Naive thymus-derived CD4-positive, alpha-beta T cell (primary cell): ENCODE results near the gene TBXAS1. TPM values are rescaled to one million over a fixed set of nuclear protein-coding genes. Genes with fewer than 3 reads are reported as not detected.

Experiments
- ATAC-seq: fragments of 150-1000 bp; cut with Tn5 transposase; 2 replicates; pipeline ENCODE4 v1.10.0; 2021; ENCODE audit warnings: mild to moderate bottlenecking, moderate library complexity
- CTCF ChIA-PET: fragments of 350-600 bp; sonication (Branson Sonifier 250); formaldehyde crosslinking; loops from one replicate; lab custom pipeline; 2021; ENCODE audit warnings: antibody characterized with exemption; lab: Charles Lee
- POLR2A ChIA-PET: fragments of 350-600 bp; sonication (Branson Sonifier 250); formaldehyde crosslinking; loops from one replicate; lab custom pipeline; 2021; ENCODE audit warnings: antibody characterized with exemption, inconsistent platforms; lab: Charles Lee
- DNase-seq, 9 donors: peaks; one replicate each; pipeline versions ENCODE4 v3.0.0 to v3.0.0-alpha.2; 2020 to 2022; ENCODE audit warnings: mixed read lengths in 1 of 9
- H3K27ac ChIP-seq: one replicate; pipeline ENCODE4 v1.7.0; 2013; ENCODE audit warnings: mild to moderate bottlenecking, low read depth, low read length, moderate library complexity
- H3K27me3 ChIP-seq, 2 donors: one replicate each; pipeline ENCODE4 v1.7.0; 2013; ENCODE audit warnings: low read length in 2 of 2, mild to moderate bottlenecking in 2 of 2, moderate library complexity in 2 of 2; ENCODE audit not compliant: control insufficient read depth in 2 of 2, insufficient read depth in 2 of 2
- H3K36me3 ChIP-seq, 3 experiments: 1 replicate in 2 of 3; 2 replicates in 1 of 3; pipeline ENCODE4 v1.7.0; 2013; ENCODE audit warnings: low read length in 3 of 3, mild to moderate bottlenecking in 3 of 3, moderate library complexity in 1 of 3; ENCODE audit not compliant: insufficient read depth in 3 of 3, control insufficient read depth in 2 of 3
- H3K4me1 ChIP-seq, 2 donors: one replicate each; pipeline ENCODE4 v1.7.0; 2013; ENCODE audit warnings: low read length in 2 of 2, mild to moderate bottlenecking in 2 of 2, moderate library complexity in 1 of 2; ENCODE audit not compliant: control insufficient read depth in 2 of 2, insufficient read depth in 2 of 2
- H3K4me3 ChIP-seq: 2 replicates; pipeline ENCODE4 v1.7.0; 2013; ENCODE audit warnings: mild to moderate bottlenecking, low read length
- H3K9me3 ChIP-seq, 3 experiments: 1 replicate in 2 of 3; 2 replicates in 1 of 3; pipeline ENCODE4 v1.7.0; 2013; ENCODE audit warnings: low read length in 3 of 3; ENCODE audit not compliant: control insufficient read depth in 2 of 3
- H3K27ac Mint-ChIP-seq, 9 donors: one replicate each; pipeline ENCODE4 v1.8.0; 2020 to 2022; ENCODE audit warnings: mixed read lengths in 9 of 9, mild to moderate bottlenecking in 8 of 9, moderate library complexity in 5 of 9, inconsistent platforms in 2 of 9
- H3K27me3 Mint-ChIP-seq, 5 donors: one replicate each; pipeline ENCODE4 v1.8.0; 2021 to 2022; ENCODE audit warnings: mixed read lengths in 5 of 5, mild to moderate bottlenecking in 1 of 5
- H3K36me3 Mint-ChIP-seq, 5 donors: one replicate each; pipeline ENCODE4 v1.8.0; 2020 to 2022; ENCODE audit warnings: mixed read lengths in 5 of 5, mild to moderate bottlenecking in 3 of 5, inconsistent platforms in 1 of 5
- H3K4me1 Mint-ChIP-seq, 7 donors: one replicate each; pipeline ENCODE4 v1.8.0; 2020 to 2022; ENCODE audit warnings: mixed read lengths in 7 of 7, mild to moderate bottlenecking in 3 of 7, inconsistent platforms in 1 of 7
- H3K4me3 Mint-ChIP-seq, 10 donors: one replicate each; pipeline ENCODE4 v1.8.0; 2020 to 2022; ENCODE audit warnings: mild to moderate bottlenecking in 10 of 10, mixed read lengths in 10 of 10, moderate library complexity in 6 of 10, inconsistent platforms in 2 of 10
- H3K9me3 Mint-ChIP-seq, 11 donors: one replicate each; pipeline ENCODE4 v1.8.0; 2020 to 2022; ENCODE audit warnings: mixed read lengths in 11 of 11, mild to moderate bottlenecking in 4 of 11, inconsistent platforms in 1 of 11, moderate library complexity in 1 of 11
- intact Hi-C, 2 donors: fragments of 100-400 bp; cut with micrococcal nuclease; formaldehyde crosslinking; loops; one replicate each; pipeline ENCODE4 v1.15.1; 2023
- polyA plus RNA-seq, 2 donors: library from polyadenylated mRNA; unstranded; fragments of 300-500 nt; fragmentation: Illumina TruSeq; gene quantifications; one replicate each; pipeline ENCODE4 v1.2.3, GENCODE V29; 2021
- total RNA-seq, 6 experiments: library from RNA in 5 of 6; stranded (reverse) in 5 of 6; gene quantifications; 1 replicate in 5 of 6; 2 replicates in 1 of 6; pipeline ENCODE4 v1.2.3 and lab custom pipeline; 2021 to 2026

The TBXAS1 gene
- total and polyA plus RNA-seq, 7 experiments from 2014 or later: 1.9 to 70.9 (median 3.2) TPM

GRCh38 chr7:139953229-139953628 lies 124.2 kb downstream of the TBXAS1 start:
- intact Hi-C loops: loop anchor here in 1 of 2 donors (10.0 kb wide), 1 partner anchor 148 kb away; no protein-coding TSS in a partner anchor
- Histone ChIP-seq H3K27me3 (no peaks in the 10 kb centered on the region), H3K4me3 (no peak overlapping the region), H3K36me3 (no peaks in the 10 kb centered on the region), H3K27ac (no peak overlapping the region), H3K9me3 (no peaks in the 10 kb centered on the region), H3K4me1 (no peaks in the 10 kb centered on the region)
- H3K4me3 Mint-ChIP-seq: no peak overlapping the region
- ATAC-seq (no peak), DNase-seq (no peak)
- H3K9me3 Mint-ChIP-seq: peaks cover 0 to 6% (median 0%) of the 10 kb centered on the region in 11 donors
- peaks cover 0 to 4% (median 0%) of the 10 kb centered on the region in 5 donors for H3K36me3 Mint-ChIP-seq
- ChIA-PET POLR2A (no interaction called here), CTCF (interaction anchor here (0.6 kb wide), 1 partner anchor 58 kb away, joined by 3 read pairs; no protein-coding TSS in a partner anchor)
- no peak overlapping the region for H3K27ac Mint-ChIP-seq
- no peaks in the 10 kb centered on the region for H3K4me1 Mint-ChIP-seq
- H3K27me3 Mint-ChIP-seq: peaks cover 0 to 12% (median 0%) of the 10 kb centered on the region in 5 donors

GRCh38 chr7:139955109-139955820 lies 126.2 kb downstream of the TBXAS1 start:
- CTCF ChIA-PET: no interaction called here
- Histone ChIP-seq H3K27ac (no peak overlapping the region), H3K4me1 (no peaks in the 10 kb centered on the region), H3K9me3 (no peaks in the 10 kb centered on the region), H3K27me3 (no peaks in the 10 kb centered on the region), H3K4me3 (no peak overlapping the region), H3K36me3 (no peaks in the 10 kb centered on the region)
- Mint-ChIP-seq H3K9me3 (no peaks in the 10 kb centered on the region), H3K36me3 (no peaks in the 10 kb centered on the region), H3K27ac (no peak overlapping the region), H3K27me3 (peaks cover 0 to 7% (median 0%) of the 10 kb centered on the region in 5 donors), H3K4me3 (no peak overlapping the region), H3K4me1 (no peaks in the 10 kb centered on the region)
- intact Hi-C loops: loop anchor here in 1 of 2 donors (10.0 kb wide), 1 partner anchor 150 kb away; no protein-coding TSS in a partner anchor
- POLR2A ChIA-PET: no interaction called here
- ATAC-seq (no peak), DNase-seq (no peak)

GRCh38 chr7:139958599-139959284 lies 129.7 kb downstream of the TBXAS1 start:
- Histone ChIP-seq H3K4me1 (no peaks in the 10 kb centered on the region), H3K4me3 (no peak overlapping the region), H3K36me3 (no peaks in the 10 kb centered on the region), H3K9me3 (no peaks in the 10 kb centered on the region), H3K27ac (no peak overlapping the region), H3K27me3 (no peaks in the 10 kb centered on the region)
- no peak for DNase-seq
- Mint-ChIP-seq H3K4me1 (no peaks in the 10 kb centered on the region), H3K27me3 (no peaks in the 10 kb centered on the region), H3K9me3 (no peaks in the 10 kb centered on the region), H3K4me3 (no peak overlapping the region), H3K36me3 (no peaks in the 10 kb centered on the region), H3K27ac (no peak overlapping the region)
- POLR2A ChIA-PET: no interaction called here
- intact Hi-C loops: loop anchor here in 1 of 2 donors (10.0 kb wide), 1 partner anchor 154 kb away; no protein-coding TSS in a partner anchor
- no peak for ATAC-seq
- CTCF ChIA-PET: no interaction called here

GRCh38 chr7:139959285-139959628 lies 130.2 kb downstream of the TBXAS1 start:
- no peaks in the 10 kb centered on the region for H3K36me3 ChIP-seq
- Mint-ChIP-seq H3K9me3 (no peaks in the 10 kb centered on the region), H3K4me1 (no peaks in the 10 kb centered on the region), H3K27ac (no peak overlapping the region), H3K27me3 (no peaks in the 10 kb centered on the region), H3K4me3 (no peak overlapping the region), H3K36me3 (no peaks in the 10 kb centered on the region)
- ATAC-seq (no peak), DNase-seq (no peak)
- ChIA-PET CTCF (no interaction called here), POLR2A (no interaction called here)
- H3K27me3 ChIP-seq: no peaks in the 10 kb centered on the region
- H3K27ac ChIP-seq: no peak overlapping the region
- intact Hi-C loops: loop anchor here in 1 of 2 donors (10.0 kb wide), 1 partner anchor 154 kb away; no protein-coding TSS in a partner anchor
- no peaks in the 10 kb centered on the region for H3K4me1 ChIP-seq
- H3K4me3 ChIP-seq: no peak overlapping the region
- H3K9me3 ChIP-seq: no peaks in the 10 kb centered on the region

GRCh38 chr7:139959718-139960117 lies 130.7 kb downstream of the TBXAS1 start:
- Histone ChIP-seq H3K9me3 (no peaks in the 10 kb centered on the region), H3K36me3 (no peaks in the 10 kb centered on the region), H3K4me1 (no peaks in the 10 kb centered on the region), H3K4me3 (no peak overlapping the region), H3K27me3 (no peaks in the 10 kb centered on the region), H3K27ac (no peak overlapping the region)
- no peaks in the 10 kb centered on the region for H3K27me3 Mint-ChIP-seq
- ATAC-seq: no peak
- H3K27ac Mint-ChIP-seq: no peak overlapping the region
- ChIA-PET POLR2A (no interaction called here), CTCF (no interaction called here)
- intact Hi-C loops: loop anchor here in 1 of 2 donors (10.0 kb wide), 1 partner anchor 155 kb away; no protein-coding TSS in a partner anchor
- no peak for DNase-seq
- H3K4me1 Mint-ChIP-seq: no peaks in the 10 kb centered on the region
- H3K4me3 Mint-ChIP-seq: no peak overlapping the region
- no peaks in the 10 kb centered on the region for H3K9me3 Mint-ChIP-seq
- H3K36me3 Mint-ChIP-seq: no peaks in the 10 kb centered on the region

GRCh38 chr7:139960157-139960556 lies 131.1 kb downstream of the TBXAS1 start:
- no peaks in the 10 kb centered on the region for H3K4me1 ChIP-seq
- no peak overlapping the region for H3K27ac ChIP-seq
- H3K36me3 ChIP-seq: no peaks in the 10 kb centered on the region
- intact Hi-C loops: no loop called here
- ChIA-PET POLR2A (no interaction called here), CTCF (no interaction called here)
- H3K9me3 ChIP-seq: no peaks in the 10 kb centered on the region
- no peak overlapping the region for H3K4me3 ChIP-seq
- DNase-seq (no peak), ATAC-seq (no peak)
- Mint-ChIP-seq H3K9me3 (no peaks in the 10 kb centered on the region), H3K36me3 (no peaks in the 10 kb centered on the region), H3K27ac (no peak overlapping the region), H3K27me3 (no peaks in the 10 kb centered on the region), H3K4me1 (no peaks in the 10 kb centered on the region), H3K4me3 (no peak overlapping the region)
- no peaks in the 10 kb centered on the region for H3K27me3 ChIP-seq
